ENCODE results near the gene KCNH1.

DNA sequence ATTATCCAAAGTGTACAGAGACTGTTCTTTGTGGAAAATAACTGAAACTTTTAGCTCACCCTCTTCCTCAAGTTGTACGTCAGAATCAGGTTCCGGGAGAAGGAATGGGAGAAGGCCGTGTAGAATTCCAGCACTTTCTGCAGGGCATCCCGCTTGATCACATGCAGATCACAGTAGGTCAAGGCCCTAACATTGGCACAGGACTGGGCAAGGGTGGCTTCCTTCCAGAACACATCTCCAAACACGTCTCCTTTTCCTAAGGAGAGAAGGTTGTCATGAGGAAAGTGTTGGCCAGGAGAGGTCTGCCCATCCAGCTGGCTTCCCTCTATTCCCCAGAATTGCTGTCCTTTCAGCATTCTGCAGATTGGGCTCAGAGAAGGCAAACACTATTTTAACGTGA, 358.7 kb downstream of the KCNH1 start:
- TF ChIP-seq, protein P1, sequence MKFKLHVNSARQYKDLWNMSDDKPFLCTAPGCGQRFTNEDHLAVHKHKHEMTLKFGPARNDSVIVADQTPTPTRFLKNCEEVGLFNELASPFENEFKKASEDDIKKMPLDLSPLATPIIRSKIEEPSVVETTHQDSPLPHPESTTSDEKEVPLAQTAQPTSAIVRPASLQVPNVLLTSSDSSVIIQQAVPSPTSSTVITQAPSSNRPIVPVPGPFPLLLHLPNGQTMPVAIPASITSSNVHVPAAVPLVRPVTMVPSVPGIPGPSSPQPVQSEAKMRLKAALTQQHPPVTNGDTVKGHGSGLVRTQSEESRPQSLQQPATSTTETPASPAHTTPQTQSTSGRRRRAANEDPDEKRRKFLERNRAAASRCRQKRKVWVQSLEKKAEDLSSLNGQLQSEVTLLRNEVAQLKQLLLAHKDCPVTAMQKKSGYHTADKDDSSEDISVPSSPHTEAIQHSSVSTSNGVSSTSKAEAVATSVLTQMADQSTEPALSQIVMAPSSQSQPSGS (CRISPR knock-in tag; IDR thresholded peaks at IDR 0.05; ENCODE audit: borderline replicate concordance, low read depth) = no peak
- TF ChIP-seq, protein P2, sequence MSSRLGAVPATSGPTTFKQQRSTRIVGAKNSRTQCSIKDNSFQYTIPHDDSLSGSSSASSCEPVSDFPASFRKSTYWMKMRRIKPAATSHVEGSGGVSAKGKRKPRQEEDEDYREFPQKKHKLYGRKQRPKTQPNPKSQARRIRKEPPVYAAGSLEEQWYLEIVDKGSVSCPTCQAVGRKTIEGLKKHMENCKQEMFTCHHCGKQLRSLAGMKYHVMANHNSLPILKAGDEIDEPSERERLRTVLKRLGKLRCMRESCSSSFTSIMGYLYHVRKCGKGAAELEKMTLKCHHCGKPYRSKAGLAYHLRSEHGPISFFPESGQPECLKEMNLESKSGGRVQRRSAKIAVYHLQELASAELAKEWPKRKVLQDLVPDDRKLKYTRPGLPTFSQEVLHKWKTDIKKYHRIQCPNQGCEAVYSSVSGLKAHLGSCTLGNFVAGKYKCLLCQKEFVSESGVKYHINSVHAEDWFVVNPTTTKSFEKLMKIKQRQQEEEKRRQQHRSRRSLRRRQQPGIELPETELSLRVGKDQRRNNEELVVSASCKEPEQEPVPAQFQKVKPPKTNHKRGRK (CRISPR knock-in tag; IDR thresholded peaks at IDR 0.05; ENCODE audit: borderline replicate concordance) = no peak
- TF ChIP-seq, protein P3, sequence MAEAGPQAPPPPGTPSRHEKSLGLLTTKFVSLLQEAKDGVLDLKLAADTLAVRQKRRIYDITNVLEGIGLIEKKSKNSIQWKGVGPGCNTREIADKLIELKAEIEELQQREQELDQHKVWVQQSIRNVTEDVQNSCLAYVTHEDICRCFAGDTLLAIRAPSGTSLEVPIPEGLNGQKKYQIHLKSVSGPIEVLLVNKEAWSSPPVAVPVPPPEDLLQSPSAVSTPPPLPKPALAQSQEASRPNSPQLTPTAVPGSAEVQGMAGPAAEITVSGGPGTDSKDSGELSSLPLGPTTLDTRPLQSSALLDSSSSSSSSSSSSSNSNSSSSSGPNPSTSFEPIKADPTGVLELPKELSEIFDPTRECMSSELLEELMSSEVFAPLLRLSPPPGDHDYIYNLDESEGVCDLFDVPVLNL (CRISPR knock-in tag; IDR thresholded peaks at IDR 0.05; ENCODE audit: borderline replicate concordance, low read depth) = no peak
- TF ChIP-seq OVOL2 (CRISPR knock-in tag; IDR thresholded peaks at IDR 0.05; ENCODE audit: borderline replicate concordance) = no peak
